Daoy (cell line): ENCODE results near the gene DISP1. TPM values are rescaled to one million over a fixed set of nuclear protein-coding genes. Genes with fewer than 3 reads are reported as not detected.

Experiments used
- DNase-seq: peaks from one replicate; pipeline ENCODE4 v3.0.0-alpha.2; 2015; ENCODE audit warnings: low read depth
- total RNA-seq: library from RNA; depleted of rRNA; stranded (reverse); fragments of >200 nt; shearing (Covaris generic); gene quantifications from 2 replicates; pipeline ENCODE4 v1.2.3, GENCODE V29; 2014; rRNA removed

Gene DISP1
- total RNA-seq: 3.5 and 7.3 TPM in 2 replicates

- peak; percentile 86 for DNase-seq
Observed at GRCh38 chr1:222814536-222815439, at the start of gene DISP1. TSS of gene DISP1 (plus strand) at chr1:222815039. CDS start at chr1:222942824, 127,785 bp downstream.

GRCh38 chr1:222767152-222767571 is 47.7 kb upstream of the DISP1 start:
- no peak for DNase-seq

- DNase-seq: no peak
Observed at GRCh38 chr1:222768592-222768991, 46.2 kb upstream of the DISP1 start.

GRCh38 chr1:222769181-222769580 is 45.7 kb upstream of the DISP1 start:
- DNase-seq: no peak

GRCh38 chr1:222769971-222770620 is 44.7 kb upstream of the DISP1 start:
- DNase-seq: no peak

GRCh38 chr1:222772996-222773379 is 41.9 kb upstream of the DISP1 start:
- no peak for DNase-seq

- no peak for DNase-seq
Observed at GRCh38 chr1:222777463-222777862, 37.4 kb upstream of the DISP1 start.

GRCh38 chr1:222777977-222778376 is 36.9 kb upstream of the DISP1 start:
- no peak for DNase-seq

GRCh38 chr1:222781251-222781650 is 33.6 kb upstream of the DISP1 start:
- no peak for DNase-seq

- no peak for DNase-seq
Observed at GRCh38 chr1:222783051-222783450, 31.8 kb upstream of the DISP1 start.

GRCh38 chr1:222784371-222784770 is 30.5 kb upstream of the DISP1 start:
- no peak for DNase-seq

GRCh38 chr1:222784916-222785315 is 29.9 kb upstream of the DISP1 start:
- no peak for DNase-seq

GRCh38 chr1:222785529-222785928 is 29.3 kb upstream of the DISP1 start:
- DNase-seq: no peak

- peak; percentile 31 for DNase-seq
Observed at GRCh38 chr1:222786121-222786520, 28.7 kb upstream of the DISP1 start.

- DNase-seq: no peak
Observed at GRCh38 chr1:222787729-222788128, 27.1 kb upstream of the DISP1 start.

GRCh38 chr1:222788402-222789156 is 26.3 kb upstream of the DISP1 start:
- DNase-seq: no peak

- DNase-seq: no peak
Observed at GRCh38 chr1:222790115-222790514, 24.7 kb upstream of the DISP1 start.

- no peak for DNase-seq
Observed at GRCh38 chr1:222790520-222790919, 24.3 kb upstream of the DISP1 start.

GRCh38 chr1:222791006-222791710 is 23.7 kb upstream of the DISP1 start:
- DNase-seq: no peak

- DNase-seq: no peak
Observed at GRCh38 chr1:222792744-222793143, 22.1 kb upstream of the DISP1 start.

GRCh38 chr1:222794656-222795474 is 20.0 kb upstream of the DISP1 start:
- peak; percentile 40 for DNase-seq
